GM12873 (cell line): ENCODE results near the gene DNAL1.

ENCODE experiments used
- TF ChIP-seq, protein P1 (sequence below): IDR thresholded peaks from 2 replicates; pipeline ENCODE4 v1.5.1; 2012; ENCODE audit warnings: low read depth, mild to moderate bottlenecking, moderate library complexity, low read length, control low read depth; ENCODE audit not compliant: insufficient read depth; ENCODE audit errors: missing control alignments

DNAL1 gene

DNA sequence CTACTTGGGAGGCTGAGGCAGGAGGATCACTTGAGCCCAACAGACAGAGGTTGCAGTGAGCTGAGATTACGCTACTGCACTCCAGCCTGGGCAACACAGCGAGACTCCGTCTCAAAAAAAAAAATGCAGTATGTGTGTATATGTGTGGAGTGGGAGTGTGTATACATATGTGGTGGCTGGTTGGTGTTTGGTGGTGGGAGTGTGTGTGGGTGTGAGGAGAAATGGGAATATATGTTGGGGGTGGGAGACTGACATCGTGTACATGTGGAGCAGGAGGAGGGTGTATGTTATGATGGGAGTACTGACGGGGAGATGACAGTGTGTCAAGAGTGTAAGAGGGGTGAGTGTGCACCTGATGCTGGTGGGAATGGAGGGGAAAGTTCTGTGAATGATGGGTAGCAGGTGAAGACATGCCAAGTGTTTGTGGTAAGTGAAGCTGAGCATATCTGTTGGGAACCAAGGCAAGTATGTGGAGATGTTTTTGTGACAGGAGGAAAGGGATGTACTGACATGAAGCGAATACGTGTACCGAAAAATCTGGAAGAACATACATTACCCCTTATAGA lies 65.2 kb downstream of the DNAL1 start:
- TF ChIP-seq, protein P1, sequence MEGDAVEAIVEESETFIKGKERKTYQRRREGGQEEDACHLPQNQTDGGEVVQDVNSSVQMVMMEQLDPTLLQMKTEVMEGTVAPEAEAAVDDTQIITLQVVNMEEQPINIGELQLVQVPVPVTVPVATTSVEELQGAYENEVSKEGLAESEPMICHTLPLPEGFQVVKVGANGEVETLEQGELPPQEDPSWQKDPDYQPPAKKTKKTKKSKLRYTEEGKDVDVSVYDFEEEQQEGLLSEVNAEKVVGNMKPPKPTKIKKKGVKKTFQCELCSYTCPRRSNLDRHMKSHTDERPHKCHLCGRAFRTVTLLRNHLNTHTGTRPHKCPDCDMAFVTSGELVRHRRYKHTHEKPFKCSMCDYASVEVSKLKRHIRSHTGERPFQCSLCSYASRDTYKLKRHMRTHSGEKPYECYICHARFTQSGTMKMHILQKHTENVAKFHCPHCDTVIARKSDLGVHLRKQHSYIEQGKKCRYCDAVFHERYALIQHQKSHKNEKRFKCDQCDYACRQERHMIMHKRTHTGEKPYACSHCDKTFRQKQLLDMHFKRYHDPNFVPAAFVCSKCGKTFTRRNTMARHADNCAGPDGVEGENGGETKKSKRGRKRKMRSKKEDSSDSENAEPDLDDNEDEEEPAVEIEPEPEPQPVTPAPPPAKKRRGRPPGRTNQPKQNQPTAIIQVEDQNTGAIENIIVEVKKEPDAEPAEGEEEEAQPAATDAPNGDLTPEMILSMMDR, result no peak

DNA sequence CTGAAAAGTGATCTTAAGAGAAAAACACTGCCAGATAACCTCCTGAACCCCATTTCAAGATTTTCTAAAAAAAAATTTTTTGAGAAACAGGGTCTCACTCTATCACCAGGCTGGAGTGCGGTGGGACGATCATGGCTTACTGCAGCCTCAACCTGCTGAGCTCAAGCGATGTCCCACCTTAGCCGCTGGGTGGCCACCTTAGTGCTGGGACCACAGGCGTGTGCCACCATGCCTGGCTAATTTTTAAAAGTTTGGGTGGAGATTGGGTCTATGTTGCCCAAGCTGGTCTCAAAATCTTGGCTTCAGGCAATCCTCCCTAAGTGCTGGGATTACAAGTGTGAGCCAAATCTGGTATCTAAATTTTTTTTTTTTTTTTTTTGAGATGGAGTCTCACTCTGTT lies 66.0 kb downstream of the DNAL1 start:
- TF ChIP-seq, protein P1, result no peak

DNA sequence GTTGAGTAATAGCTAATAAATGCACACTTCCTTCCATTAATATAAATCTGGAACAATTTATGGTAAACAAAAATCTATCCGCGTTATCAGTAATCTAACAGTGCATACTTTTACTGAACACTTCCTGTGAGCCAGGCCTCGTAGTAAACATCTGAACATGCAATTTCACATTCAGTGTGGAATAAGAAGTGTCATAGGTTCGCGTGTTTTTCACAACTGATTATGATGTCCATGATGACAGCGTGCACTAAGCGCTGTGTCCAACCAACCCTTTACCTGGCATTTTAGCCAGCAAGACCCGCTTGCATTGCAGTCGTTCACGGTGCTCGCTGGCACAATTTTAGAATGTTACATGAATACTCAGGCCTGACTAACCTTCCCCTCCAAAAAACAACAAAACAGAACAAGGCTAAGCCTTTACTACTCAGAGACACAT lies 67.3 kb downstream of the DNAL1 start:
- TF ChIP-seq, protein P1, result no peak

DNA sequence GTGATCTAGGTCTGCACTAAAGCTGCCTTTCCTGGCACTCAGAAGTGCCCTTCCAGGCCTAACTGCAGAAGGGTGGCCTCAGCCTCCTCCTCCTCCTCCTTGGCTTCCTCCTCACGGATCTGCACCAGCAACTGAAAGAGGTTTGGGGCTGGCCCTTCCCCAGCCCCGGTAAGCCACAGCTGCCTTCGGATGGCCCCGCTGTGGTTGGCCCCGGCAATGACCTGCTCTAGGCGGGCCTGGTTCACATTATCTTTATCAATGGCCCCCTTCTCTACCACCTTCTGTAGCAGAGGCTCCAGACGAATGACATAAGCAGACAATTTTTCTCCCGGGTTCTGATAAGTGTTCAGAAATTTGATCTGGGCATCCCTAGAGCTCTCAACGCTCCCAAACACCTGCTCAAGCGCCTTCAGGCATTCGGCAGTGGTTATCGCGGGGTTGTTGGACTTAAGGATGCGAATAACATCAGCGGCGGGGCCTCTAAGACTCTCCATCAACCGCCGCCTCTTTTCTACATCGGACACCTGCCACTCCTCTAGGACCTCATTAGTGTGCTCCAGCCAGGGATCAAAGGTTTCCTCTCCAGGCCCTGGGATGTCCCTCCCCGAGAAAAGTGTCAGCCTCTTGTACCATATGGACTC lies 67.9 kb downstream of the DNAL1 start:
- TF ChIP-seq, protein P1, result no peak

DNA sequence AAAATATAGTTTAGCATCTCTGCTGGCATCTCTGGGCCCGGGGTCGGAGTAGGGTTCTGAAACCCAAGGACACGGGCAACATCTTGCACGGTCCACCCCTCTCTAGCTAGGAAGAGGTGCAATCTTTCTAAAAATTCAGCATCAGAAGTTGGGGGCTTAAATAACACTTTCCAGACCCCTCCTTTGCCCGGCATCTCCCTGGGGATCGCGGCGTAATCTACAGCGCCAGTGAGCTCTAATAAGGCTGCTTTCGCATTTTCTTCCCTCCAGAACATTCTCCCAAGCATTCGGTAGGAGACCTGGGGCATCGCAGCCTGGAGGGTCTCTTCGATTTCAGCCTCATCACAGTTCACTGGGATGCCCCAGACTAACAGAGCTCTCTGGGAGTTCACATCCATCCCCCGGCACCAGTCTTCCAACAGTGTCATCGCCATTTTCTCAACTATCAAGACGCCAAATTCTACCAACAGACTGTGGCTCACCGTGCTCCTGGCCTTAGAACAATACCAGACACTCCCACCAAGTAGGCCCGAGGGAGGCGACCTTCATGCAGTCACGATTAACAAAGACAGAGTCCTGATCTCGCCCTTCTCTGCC lies 68.5 kb downstream of the DNAL1 start:
- TF ChIP-seq, protein P1, result no peak

DNA sequence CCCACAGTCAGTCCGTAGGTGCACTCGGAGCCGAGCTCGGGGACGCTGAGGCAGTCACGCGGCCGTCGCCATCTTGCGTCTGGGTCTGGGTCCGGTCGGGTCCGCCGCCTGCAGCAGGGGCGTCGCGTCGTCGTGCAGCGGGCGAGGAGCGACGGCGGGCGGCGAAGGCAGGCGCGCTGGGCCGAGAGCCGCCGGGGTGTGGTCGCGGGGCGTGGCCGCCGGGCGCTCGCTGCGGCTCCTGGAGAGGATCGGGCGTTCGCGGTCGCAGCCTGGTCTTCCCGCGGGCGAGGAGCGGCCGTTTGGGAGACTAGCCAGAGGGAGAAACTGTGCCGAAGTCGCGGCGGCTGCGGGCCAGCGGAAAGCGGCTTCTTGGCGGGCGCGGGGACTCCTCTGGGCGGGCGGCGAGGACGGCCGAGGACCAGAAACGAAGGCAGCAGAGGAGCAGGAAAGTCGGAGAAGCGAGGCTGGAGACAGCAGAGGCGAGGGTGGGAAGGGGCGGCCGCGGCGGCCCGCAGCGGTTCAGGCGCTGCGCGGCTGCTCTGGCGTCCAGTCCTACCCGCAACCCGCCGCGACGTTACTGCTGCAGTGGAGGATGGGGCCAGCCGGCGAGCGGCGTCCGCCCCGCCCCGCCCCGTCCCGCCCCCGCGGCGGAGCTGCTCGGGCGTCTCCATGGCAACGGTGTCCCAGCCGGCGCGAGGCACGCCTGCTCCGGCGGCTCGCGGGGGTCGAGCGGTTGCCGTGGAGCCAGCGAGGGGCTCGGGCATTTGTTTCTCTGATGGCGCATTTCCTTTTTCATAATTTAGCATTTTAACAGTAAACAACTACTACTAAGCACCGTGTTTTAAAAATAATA lies 69.2 kb downstream of the DNAL1 start, which contains the start of gene PNMA1:
Gene PNMA1, minus strand, starts transcription at position 582 of the 853 bp plus-strand sequence. CDS start 745 bp downstream, outside the sequence.
- TF ChIP-seq, protein P1, result no peak

DNA sequence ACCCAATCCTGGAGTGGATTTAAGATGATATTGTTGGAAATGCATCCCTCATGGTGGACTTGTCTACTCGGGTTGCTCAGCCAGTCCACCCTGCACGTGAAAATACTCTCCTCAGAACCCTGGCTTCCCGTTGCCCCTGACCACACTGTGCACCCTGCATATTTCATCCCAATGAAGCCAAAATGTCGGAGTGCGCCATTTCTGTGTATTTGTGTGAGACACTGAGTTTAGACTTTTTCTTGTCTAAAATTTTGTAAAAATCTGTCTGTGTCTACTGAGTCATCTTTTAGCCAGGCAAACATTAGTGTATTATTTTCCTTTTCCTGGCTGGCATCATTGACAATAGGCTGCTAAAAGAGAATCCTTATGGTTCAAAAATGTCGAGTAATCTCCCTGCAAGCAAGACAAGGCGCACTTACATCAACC lies 69.9 kb downstream of the DNAL1 start:
- TF ChIP-seq, protein P1, result no peak
